ENCODE results near the gene HOXA9.
A peak's percentile ranks its signal among the peaks of the same experiment; 100 is the strongest.

Gene HOXA9

GRCh38 chr7:27166531-27167505, 1.5 kb upstream of the HOXA9 start:
- TF ChIP-seq CTCF (conservative IDR thresholded peaks at IDR 0.05; ENCODE audit: control insufficient read depth, insufficient read depth, low read depth, low read length): no peak
- peak; percentile 71 for DNase-seq (ENCODE audit: low read depth)
- H3K4me3 ChIP-seq (ENCODE audit: control insufficient read depth, low read depth, low read length): peak overlapping the region; percentile 77

- H3K4me3 ChIP-seq (ENCODE audit: control insufficient read depth, low read depth, low read length): peak overlapping the region; percentile 77
- TF ChIP-seq CTCF (conservative IDR thresholded peaks at IDR 0.05; ENCODE audit: control insufficient read depth, insufficient read depth, low read depth, low read length): no peak
- peak; percentile 62 for DNase-seq (ENCODE audit: low read depth)
Observed at GRCh38 chr7:27165996-27166530, 726 bp upstream of the HOXA9 start.

GRCh38 chr7:27164367-27165088, 809 bp downstream of the HOXA9 start:
- peak; percentile 15 for TF ChIP-seq CTCF (conservative IDR thresholded peaks at IDR 0.05; ENCODE audit: control insufficient read depth, insufficient read depth, low read depth, low read length)
- H3K4me3 ChIP-seq (ENCODE audit: control insufficient read depth, low read depth, low read length): peak overlapping the region; percentile 77
- DNase-seq (ENCODE audit: low read depth): peak; percentile 33

GRCh38 chr7:27164045-27164366, 1.3 kb downstream of the HOXA9 start:
- peak overlapping the region; percentile 77 for H3K4me3 ChIP-seq (ENCODE audit: control insufficient read depth, low read depth, low read length)
- TF ChIP-seq CTCF (conservative IDR thresholded peaks at IDR 0.05; ENCODE audit: control insufficient read depth, insufficient read depth, low read depth, low read length): no peak
- peak; percentile 15 for DNase-seq (ENCODE audit: low read depth)

- no peak for TF ChIP-seq CTCF (conservative IDR thresholded peaks at IDR 0.05; ENCODE audit: control insufficient read depth, insufficient read depth, low read depth, low read length)
- peak overlapping the region; percentile 77 for H3K4me3 ChIP-seq (ENCODE audit: control insufficient read depth, low read depth, low read length)
Observed at GRCh38 chr7:27163288-27164044, 1.9 kb downstream of the HOXA9 start.

More at GRCh38 chr7:27163288-27164044, 1.9 kb downstream of the HOXA9 start:
- peak; percentile 28 for DNase-seq (ENCODE audit: low read depth)

Data from fibroblast of mammary gland (primary cell).